SW480 (cell line): ENCODE results near the gene CDKN2D.

Experiments
- DNase-seq: peaks from one replicate; pipeline ENCODE4 v3.0.0-alpha.2; 2016; ENCODE audit warnings: low spot score

The CDKN2D gene

GRCh38 chr19:10520652-10521318 lies 48.0 kb downstream of the CDKN2D start:
- no peak for DNase-seq

- DNase-seq, result no peak
These were observed 49.4 kb downstream of the CDKN2D start for GRCh38 chr19:10519421-10519820.

- no peak for DNase-seq
These were observed 50.1 kb downstream of the CDKN2D start for GRCh38 chr19:10518444-10519361.

GRCh38 chr19:10517760-10518443 lies 50.9 kb downstream of the CDKN2D start:
- DNase-seq, result peak; percentile 39

GRCh38 chr19:10517361-10517759 lies 51.4 kb downstream of the CDKN2D start, which contains the start of gene S1PR5:
Gene S1PR5, minus strand, starts transcription at chr19:10517447. Its CDS starts 2,436 bp downstream, at chr19:10515011.
- no peak for DNase-seq

GRCh38 chr19:10516671-10517286 lies 52.0 kb downstream of the CDKN2D start:
- no peak for DNase-seq
